Activated CD4-positive, alpha-beta T cell treated with anti-CD3 and anti-CD28 coated beads for 24 hours (primary cell): ENCODE measurements around the gene ETNK1.
"Not testable (repeated sequence)": the region's sequence is repeated elsewhere in the genome, so short reads cannot be mapped to it uniquely, and the experiment has no call there.

Source experiments
- DNase-seq, 2 donors: peaks; one replicate each; pipeline ENCODE4 v3.0.0-alpha.2; 2020; ENCODE audit warnings: low read depth in 2 of 2

Gene ETNK1

DNA sequence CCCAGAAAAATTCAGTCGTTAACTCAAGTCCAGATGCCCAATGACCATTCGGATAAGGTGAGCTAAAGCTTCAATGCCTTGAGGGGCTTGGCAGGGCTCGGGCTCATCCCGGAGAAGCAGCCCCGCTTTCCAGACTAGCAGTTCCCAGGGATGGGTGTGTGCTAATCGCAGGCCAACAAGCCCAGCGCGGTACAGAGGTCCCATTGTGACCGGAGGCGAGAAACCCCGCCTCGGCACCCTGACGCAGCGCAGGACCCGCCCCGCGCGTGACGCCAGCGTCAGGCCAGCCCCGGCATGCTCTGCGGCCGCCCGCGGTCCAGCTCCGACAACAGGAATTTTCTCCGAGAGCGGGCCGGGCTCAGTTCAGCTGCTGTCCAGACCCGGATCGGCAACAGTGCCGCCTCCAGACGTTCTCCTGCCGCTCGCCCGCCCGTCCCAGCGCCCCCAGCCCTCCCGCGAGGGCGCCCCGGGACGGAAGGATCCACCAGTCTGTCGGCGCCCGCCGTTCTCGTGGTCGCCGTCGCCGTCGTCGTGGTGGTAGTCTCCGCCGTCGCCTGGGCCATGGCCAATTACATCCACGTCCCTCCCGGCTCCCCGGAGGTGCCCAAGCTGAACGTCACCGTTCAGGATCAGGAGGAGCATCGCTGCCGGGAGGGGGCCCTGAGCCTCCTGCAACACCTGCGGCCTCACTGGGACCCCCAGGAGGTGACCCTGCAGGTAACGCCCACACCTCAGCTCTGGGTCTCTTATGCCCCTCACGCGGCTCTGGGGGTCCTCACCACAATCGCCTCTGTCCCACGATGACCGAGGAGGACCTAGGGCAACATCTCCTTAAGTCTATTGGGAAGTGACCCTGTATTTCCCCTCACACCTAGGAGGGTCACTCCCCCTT lies at the start of gene ETNK1:
ETNK1 (plus strand) TSS at position 302 of the 892 bp plus-strand sequence; CDS start at position 562, 260 bp downstream.
- DNase-seq = peak; percentile 72 to 76

GRCh38 chr12:22576065-22576464 lies 48.9 kb upstream of the ETNK1 start:
- DNase-seq = no peak

GRCh38 chr12:22576473-22576872 lies 48.5 kb upstream of the ETNK1 start:
- DNase-seq = no peak

DNA sequence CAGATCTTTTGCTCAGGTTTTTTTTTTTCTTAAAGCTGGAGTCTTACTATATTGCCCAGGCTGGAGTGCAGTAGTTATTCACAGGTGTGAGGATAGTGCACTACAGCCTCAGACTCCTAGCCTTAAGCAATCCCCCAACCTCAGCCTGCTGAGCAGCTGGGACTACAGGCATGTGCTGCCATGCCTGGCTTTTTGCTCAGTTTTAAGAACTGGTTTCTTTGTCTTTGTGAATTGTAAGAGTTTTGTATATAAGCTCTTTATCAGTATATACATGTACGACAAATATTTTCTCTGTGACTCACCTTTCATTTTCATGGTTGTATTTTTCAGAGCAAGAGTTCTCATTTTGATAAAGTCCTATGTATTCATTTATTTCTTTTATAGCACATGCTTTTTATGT lies 47.3 kb upstream of the ETNK1 start:
- no peak for DNase-seq

DNA sequence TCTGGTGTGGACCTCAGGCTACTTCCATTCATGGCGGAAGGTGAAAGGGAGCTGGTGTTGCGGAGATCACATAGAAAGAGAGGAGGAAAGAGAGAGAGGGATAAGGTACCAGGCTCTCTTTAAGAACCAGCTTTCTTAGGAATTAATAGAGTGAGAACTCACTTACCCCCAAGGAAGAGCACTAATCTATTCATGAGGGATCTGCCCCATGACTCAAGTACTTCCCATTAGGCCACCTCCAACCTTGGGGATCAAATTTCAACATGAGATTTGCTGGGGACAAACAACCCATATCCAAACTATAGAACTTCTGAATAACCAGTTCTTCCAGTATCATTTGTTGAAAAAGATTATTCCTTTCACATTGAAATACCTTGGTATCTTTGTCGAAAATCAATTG lies 46.6 kb upstream of the ETNK1 start:
- no peak for DNase-seq

- DNase-seq = no peak
These were observed 36.2 kb upstream of the ETNK1 start for GRCh38 chr12:22588817-22589216.

DNA sequence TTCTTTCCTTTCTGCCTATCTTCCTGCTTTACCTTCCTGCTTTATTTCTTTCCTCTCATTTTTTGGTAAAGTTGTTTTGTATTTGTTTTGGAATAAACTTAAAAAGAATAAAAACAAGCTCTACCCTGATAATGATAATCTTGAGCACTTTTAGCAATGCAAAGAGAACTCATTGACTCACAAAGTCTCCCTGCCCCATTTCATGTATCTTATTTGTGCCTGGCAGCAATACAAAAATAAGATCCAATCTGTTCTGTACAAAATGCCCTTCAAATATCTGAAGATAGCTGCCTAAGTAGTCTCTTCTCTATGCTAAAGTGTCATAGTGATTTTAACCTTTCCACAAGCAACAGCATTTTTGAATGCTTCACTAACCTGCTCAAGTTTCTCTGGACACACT lies 31.1 kb upstream of the ETNK1 start:
- no peak for DNase-seq

DNA sequence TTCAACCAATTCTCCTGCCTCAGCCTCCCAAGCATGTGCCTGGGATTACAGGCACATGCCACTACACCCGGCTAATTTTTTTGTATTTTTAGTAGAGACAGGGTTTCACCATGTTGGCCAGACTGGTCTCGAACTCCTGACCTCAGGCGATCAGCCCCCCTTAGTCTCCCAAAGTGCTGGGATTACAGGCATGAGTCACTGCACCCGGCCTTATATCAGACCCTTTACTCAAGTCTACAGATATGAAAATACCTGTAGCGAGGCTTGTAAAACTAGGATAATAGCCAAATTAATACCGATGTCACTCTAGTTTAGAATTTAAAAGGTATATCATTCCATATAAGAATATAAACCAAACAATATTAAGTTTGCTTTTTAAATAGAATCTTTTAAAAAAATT lies 27.4 kb upstream of the ETNK1 start:
- DNase-seq = not testable (repeated sequence)

DNA sequence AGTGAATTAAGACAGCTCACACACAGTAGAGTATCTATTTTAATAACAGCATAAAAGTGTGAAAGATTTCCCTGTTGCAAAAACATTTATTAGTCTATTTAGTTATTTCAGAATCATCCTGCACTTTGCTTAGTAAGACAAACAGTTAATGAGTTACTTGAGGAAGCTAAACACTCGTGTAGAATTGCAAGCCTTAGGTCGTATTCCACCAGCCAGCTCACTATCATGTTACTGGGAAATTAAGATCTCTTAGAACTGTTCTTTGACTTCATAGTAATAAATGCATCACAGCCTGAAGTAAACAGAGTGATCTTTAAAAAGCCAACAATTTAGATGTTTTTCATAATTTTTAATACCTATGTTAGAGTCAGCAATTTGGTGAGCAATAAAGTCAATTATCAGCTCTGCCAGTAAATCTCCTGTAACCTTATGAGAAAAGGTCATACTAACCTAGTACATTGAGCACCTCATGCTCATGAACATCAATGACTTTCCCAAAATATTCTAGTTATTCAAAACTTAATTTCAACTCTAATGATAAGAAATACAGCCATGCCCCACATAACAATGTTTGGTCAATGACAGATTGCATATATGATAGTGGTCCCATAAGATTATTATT lies 26.7 kb upstream of the ETNK1 start:
- DNase-seq = no peak

DNA sequence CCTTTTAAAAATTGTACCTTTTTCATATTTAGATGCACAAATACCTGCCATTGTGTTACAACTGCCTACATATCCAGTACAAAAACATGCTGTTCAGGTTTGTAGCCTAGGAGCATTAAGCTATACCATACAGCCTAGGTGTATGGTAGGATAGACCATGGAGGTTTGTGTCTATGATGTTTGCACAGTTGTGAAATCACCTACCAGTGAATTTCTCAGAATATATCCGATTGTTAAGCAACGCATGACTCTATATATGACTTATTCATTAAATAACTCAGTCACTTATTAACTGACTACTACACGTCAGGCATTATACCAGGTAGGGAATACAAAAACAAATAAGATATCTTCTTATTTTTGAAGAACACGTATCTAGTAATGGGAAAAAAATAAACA lies 26.2 kb upstream of the ETNK1 start:
- no peak for DNase-seq

DNA sequence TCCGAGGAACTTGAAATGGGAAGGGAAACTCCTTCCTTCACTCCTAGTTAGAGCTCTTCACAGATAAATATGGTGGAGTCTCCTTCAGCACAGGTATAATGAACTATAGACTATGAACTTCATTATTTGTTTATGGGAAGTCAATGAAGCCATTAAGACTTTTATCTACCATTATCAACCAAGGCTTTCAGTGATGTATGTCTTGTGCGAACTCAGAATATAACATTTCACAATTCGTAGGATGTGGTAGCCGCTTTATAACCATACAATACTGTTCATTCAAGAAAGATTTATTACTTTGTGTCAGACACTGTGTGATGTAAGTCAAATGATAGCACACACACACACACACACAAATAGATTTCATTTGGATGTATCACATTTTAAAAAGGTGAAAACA lies 24.8 kb upstream of the ETNK1 start:
- DNase-seq = no peak

DNA sequence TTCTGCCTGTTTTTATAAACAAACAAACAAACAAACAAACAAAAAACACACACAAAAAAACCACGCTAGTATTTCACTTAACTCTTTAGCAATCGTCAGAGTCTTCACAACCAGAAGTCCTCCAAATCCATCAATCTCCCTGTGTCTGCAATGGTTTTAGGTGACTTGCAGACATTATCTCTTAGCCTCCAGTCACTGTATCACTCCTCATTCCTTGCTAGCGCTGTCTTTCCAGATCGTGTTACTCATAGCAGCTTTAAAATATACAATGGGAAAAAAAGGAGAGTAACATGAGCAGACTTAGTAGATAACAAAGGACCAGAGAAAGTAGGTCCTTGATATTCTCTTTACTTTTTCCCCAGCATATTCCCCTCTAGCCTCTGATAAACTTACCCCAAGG lies 15.5 kb upstream of the ETNK1 start:
- no peak for DNase-seq

DNA sequence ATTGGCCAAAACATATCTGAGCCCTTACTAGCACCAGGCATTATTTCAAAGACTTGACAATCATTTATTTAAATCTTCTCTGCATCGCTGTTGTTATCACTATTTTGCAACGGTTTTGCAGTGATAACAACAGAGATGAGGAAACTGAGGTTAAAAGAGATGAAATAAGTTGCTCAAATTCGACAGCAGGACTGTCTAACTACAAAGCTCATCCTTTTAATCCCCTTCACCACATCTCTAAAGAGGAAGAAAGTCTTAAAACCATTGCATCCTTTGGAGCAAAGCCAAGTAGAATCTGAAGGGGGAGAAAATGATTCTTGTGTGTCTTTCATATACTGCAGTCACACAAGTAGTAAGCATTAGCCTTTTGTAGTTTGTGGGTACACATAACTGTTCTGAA lies 14.8 kb upstream of the ETNK1 start:
- no peak for DNase-seq

DNA sequence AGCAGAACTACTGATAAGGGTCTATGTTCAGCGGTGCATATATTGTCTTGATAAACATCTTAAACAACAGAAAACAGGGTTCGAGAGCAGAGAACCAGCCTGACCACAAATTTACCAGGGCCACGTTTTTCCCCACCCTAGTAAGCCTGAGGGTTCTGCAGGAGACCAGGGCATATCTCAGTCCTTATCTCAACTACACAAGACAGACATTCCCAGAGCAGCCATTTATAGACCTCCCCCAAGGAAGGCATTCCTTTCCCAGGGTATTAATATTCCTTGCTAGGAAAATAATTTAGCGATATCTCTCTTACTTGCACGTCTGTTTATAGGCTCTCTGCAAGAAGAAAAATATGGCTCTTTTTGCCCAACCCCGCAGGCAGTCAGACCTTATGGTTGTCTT lies 12.1 kb upstream of the ETNK1 start:
- not testable (repeated sequence) for DNase-seq

DNA sequence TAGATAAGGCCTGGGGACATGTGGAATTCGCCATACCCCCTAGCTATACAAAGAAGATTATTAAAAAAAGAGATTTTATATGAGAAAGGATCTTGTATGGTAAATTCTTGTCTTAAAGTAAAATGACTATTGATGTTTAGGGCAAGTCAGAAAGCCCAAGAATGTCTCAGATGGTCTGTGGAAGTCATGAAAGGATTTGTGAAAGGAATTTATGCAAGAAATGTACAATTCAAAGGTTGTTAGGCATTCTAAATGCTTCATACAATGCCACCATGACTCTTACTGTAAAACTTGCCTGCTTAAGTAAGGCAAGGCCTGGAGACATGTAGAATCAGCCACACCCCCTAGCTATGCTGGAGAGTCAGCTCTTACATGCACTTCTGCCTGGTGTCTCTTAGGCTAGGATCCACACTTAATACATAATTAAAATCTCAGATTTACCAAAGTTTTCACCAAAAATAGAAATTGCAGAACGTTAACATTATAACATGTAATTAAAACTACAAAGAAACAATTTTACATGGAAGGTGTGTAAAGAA lies 8.9 kb upstream of the ETNK1 start:
- no peak for DNase-seq

DNA sequence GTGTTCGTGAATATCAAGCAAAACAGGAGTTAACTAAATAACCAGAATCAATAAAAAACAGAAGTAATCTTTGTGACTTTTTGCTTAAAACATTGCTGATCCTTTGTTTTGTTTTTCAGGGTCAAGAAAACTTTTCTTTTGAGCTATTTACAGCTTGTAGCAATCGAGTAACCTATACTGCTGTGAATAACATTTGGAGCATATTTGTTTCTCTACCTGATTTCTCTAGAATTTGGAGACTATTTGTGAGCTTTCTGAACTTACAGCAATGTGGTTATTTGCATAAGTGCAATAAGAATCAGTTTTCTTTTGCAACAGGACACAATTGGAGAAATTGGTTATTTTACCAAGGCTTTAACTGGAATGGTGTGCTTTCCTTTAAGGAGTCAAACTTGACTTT lies 7.3 kb upstream of the ETNK1 start:
- DNase-seq = no peak

GRCh38 chr12:22624548-22624869 lies 462 bp upstream of the ETNK1 start:
- no peak for DNase-seq

DNA sequence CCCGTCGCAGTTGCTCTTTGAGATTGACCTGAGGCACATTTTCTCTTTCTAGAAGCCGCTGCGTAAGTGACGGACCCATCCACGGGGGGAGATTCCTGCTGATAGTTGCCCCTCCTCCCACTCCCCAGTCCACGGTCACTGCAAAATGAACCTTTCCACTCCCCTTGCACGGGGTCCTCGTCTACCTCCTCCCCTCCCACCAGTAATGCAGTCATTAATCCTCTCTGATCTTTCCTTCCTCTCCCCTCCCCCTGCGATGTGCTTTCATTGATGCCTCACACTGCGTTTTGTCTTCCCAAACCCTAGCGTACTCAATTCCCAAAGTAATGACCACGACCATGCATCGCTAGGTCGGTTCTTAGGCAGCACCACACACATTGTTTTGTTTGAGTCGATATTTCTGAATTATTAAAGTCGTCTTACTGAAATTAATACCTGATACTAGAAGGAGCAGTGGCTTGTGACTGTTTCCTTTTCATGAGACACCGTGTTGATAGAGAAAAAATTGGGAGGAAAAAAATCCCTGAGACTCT lies 857 bp downstream of the ETNK1 start:
- peak in 1 of 2 donors; percentile 3 for DNase-seq

- DNase-seq = peak in 1 of 2 donors; percentile 7
These were observed 1.4 kb downstream of the ETNK1 start for GRCh38 chr12:22626406-22626805.

GRCh38 chr12:22627371-22627770 lies 2.4 kb downstream of the ETNK1 start:
- no peak for DNase-seq

DNA sequence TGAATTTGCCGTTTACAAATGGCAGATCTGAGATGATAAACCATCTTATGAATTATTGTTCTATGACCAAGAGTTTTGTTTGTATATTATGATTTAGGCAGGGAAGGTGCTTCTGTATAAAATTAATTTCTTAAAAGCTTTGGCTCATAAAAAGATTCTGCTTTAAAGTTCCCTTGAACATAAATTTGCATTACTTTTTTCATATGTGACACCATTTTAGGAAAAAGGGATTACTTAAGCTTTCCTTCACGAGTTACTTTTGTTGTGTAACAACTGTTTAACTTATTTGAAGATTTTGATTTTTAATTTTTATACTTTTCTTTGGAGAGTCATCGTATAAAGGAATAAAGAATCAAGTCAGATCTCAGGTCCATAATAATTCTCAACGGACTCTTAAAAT lies 3.3 kb downstream of the ETNK1 start:
- DNase-seq = no peak

GRCh38 chr12:22631863-22632463 lies 7.0 kb downstream of the ETNK1 start:
- DNase-seq = no peak

DNA sequence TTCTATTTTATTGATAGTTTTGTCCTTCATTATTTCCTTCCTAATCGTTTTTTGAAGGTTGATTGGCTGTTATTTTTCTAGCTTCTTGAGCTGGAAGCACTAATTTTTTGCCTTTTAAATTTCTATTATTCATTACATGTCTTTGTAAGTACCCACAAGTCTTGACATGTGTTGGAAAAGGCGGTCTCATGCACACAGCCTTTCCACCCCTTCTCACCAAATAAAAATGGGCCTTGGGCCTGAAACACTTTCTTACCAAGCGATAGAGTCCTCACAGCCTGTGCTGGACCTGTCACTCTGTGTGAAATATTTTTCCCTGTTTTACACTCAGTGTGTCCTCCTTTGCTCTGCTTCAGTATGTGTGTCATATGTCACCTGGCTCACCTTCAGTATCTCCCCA lies 9.9 kb downstream of the ETNK1 start:
- no peak for DNase-seq
